NCI-H2029 (cell line): ENCODE data around the gene L2HGDH.
"Not testable (repeated sequence)": the region's sequence is repeated elsewhere in the genome, so short reads cannot be mapped to it uniquely, and the experiment has no call there.

Experiments
- DNase-seq: peaks from one replicate; lab custom pipeline; 2025; lab: John Stamatoyannopoulos, UW

Gene L2HGDH

GRCh38 chr14:50339178-50339804 lies 27.3 kb upstream of the L2HGDH start:
- DNase-seq, result peak; percentile 23

- DNase-seq, result no peak
These were observed 26.6 kb upstream of the L2HGDH start for GRCh38 chr14:50338587-50338986.

- DNase-seq, result peak; percentile 61
These were observed 24.2 kb upstream of the L2HGDH start for GRCh38 chr14:50335989-50336824.

GRCh38 chr14:50335389-50335788 lies 23.4 kb upstream of the L2HGDH start:
- DNase-seq, result peak; percentile 99

GRCh38 chr14:50334211-50334610 lies 22.2 kb upstream of the L2HGDH start:
- DNase-seq, result no peak

- no peak for DNase-seq
These were observed 21.0 kb upstream of the L2HGDH start for GRCh38 chr14:50333014-50333509.

- no peak for DNase-seq
These were observed 19.6 kb upstream of the L2HGDH start for GRCh38 chr14:50331596-50331995.

- DNase-seq, result peak; percentile 78
These were observed 9.1 kb upstream of the L2HGDH start for GRCh38 chr14:50321009-50321660.

- DNase-seq, result no peak
These were observed 8.3 kb upstream of the L2HGDH start for GRCh38 chr14:50320283-50320682.

- DNase-seq, result no peak
These were observed 7.7 kb upstream of the L2HGDH start for GRCh38 chr14:50319721-50320120.

GRCh38 chr14:50319293-50319692 lies 7.3 kb upstream of the L2HGDH start:
- DNase-seq, result no peak

- DNase-seq, result peak; percentile 30
These were observed 6.1 kb upstream of the L2HGDH start for GRCh38 chr14:50318031-50318626.

- not testable (repeated sequence) for DNase-seq
These were observed 2.1 kb upstream of the L2HGDH start for GRCh38 chr14:50314098-50314497.

- peak; percentile 73 for DNase-seq
These were observed 665 bp upstream of the L2HGDH start for GRCh38 chr14:50312734-50313054.

- DNase-seq, result peak; percentile 18
These were observed 575 bp downstream of the L2HGDH start for GRCh38 chr14:50311337-50311971.

- DNase-seq, result no peak
These were observed 1.6 kb downstream of the L2HGDH start for GRCh38 chr14:50310445-50310844.

GRCh38 chr14:50308363-50308915 lies 3.6 kb downstream of the L2HGDH start:
- DNase-seq, result no peak

GRCh38 chr14:50303744-50304471 lies 8.1 kb downstream of the L2HGDH start:
- no peak for DNase-seq

- DNase-seq, result no peak
These were observed 10.1 kb downstream of the L2HGDH start for GRCh38 chr14:50301914-50302313.

- DNase-seq, result no peak
These were observed 12.4 kb downstream of the L2HGDH start for GRCh38 chr14:50299585-50299984.

GRCh38 chr14:50290306-50290705 lies 21.7 kb downstream of the L2HGDH start:
- no peak for DNase-seq
